Duodenal mucosa (tissue), 2 donors: ENCODE data around the gene ATG14.

Experiments used
- H3K27ac ChIP-seq: one replicate; pipeline ENCODE4 v1.7.0; 2013; ENCODE audit warnings: low read depth, low read length
- H3K27me3 ChIP-seq, 2 donors: one replicate each; pipeline ENCODE4 v1.7.0; 2013; ENCODE audit warnings: low read length in 2 of 2, control low read depth in 1 of 2; ENCODE audit not compliant: insufficient read depth in 2 of 2, control insufficient read depth in 1 of 2
- H3K36me3 ChIP-seq, 2 donors: one replicate each; pipeline ENCODE4 v1.7.0; 2013; ENCODE audit warnings: low read length in 2 of 2, control low read depth in 1 of 2; ENCODE audit not compliant: insufficient read depth in 2 of 2, control insufficient read depth in 1 of 2
- H3K4me1 ChIP-seq, 2 donors: one replicate each; pipeline ENCODE4 v1.7.0; 2013; ENCODE audit warnings: low read length in 2 of 2, control low read depth in 1 of 2; ENCODE audit not compliant: insufficient read depth in 2 of 2, control insufficient read depth in 1 of 2
- H3K4me3 ChIP-seq, 2 donors: one replicate each; pipeline ENCODE4 v1.7.0; 2013; ENCODE audit warnings: low read length in 2 of 2, low read depth in 1 of 2
- H3K9ac ChIP-seq, 2 donors: one replicate each; pipeline ENCODE4 v1.7.0; 2013; ENCODE audit warnings: low read length in 2 of 2, low read depth in 1 of 2
- H3K9me3 ChIP-seq, 2 donors: one replicate each; pipeline ENCODE4 v1.7.0; 2013; ENCODE audit warnings: low read length in 2 of 2, control low read depth in 1 of 2; ENCODE audit not compliant: control insufficient read depth in 1 of 2

The ATG14 gene

DNA sequence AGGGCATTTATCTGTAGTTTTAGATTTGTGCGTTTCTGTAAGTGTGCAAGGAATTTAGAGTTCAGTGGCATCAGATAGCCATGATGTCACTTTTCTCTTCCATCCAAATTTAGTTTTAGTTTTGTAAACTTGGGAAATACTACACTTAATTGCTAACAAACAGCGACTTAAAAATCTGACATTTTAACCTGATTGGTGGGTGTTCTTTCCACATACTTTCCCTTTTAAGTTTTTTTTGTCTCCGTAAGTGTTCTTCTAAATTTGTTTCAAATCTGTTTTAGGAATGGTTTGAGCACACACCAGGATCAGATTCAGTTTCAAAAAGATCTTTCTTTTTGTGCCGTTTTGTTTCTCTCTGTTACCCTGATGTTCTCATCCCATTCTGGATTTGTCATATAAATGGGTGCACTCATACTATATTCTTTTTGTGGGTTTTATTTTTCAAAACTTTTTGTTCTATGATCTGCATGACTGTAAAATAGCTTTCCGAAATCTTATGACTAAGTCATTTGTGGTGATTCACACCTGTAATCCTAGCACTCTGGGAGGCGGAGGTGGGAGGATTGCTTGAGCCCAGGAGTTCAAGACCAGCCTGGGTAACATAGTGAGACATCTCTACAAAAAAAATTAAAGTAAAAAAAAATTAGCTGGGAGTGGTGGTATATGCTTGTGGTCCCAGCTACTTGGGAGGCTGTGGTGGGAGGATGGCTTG, 81.5 kb downstream of the ATG14 start:
- H3K27me3 ChIP-seq = no peaks in the 10 kb centered on the region
- no peaks in the 10 kb centered on the region for H3K36me3 ChIP-seq
- H3K4me3 ChIP-seq = no peak overlapping the region
- H3K27ac ChIP-seq = no peak overlapping the region
- no peak overlapping the region for H3K9ac ChIP-seq
- H3K9me3 ChIP-seq = no peaks in the 10 kb centered on the region
- peaks cover 29 to 30% of the 10 kb centered on the region in 2 donors for H3K4me1 ChIP-seq

DNA sequence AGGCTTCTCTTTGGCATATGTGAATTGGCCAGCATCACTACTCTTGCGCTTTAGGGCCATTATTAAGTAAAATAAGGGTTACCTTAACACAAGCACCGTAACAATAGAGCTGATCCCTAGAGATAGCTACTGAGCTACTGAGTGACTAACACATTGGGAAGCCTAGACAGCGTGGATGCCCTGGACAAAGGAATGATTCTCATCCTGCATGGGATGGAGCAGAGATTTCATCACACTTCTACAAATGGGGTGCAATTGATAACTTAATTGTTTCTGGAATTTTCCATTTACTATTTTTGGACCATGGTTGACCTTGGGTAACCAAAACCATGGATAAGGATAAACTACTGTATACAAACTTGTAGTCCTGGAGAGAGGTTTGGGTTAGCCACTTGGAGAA, 83.3 kb downstream of the ATG14 start:
- Histone ChIP-seq H3K4me3 (no peak overlapping the region), H3K27me3 (no peaks in the 10 kb centered on the region), H3K9ac (no peak overlapping the region), H3K27ac (no peak overlapping the region), H3K9me3 (no peaks in the 10 kb centered on the region), H3K4me1 (peaks cover 12 to 13% of the 10 kb centered on the region in 2 donors), H3K36me3 (no peaks in the 10 kb centered on the region)

DNA sequence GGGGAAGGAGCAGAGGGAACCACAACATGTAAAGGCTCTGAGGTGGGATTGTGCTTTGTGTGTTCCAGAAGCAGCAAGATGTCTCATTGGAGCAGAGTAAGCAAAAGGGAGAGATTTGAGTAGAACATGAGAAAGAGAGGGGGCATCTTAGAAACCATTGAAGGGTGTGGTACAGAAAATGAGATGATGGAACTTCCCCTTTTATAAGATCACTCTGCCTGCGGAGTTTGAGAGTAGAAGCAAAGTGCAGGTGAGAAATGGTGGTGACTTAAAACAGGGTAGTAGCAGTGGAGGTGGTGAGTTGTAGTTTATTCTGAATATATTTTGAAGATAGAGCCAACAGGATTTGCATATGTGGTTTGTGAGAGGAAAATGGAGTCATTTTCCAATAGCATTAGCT, 84.5 kb downstream of the ATG14 start:
- no peak overlapping the region for H3K4me3 ChIP-seq
- H3K27ac ChIP-seq = no peak overlapping the region
- peaks cover 2% of the 10 kb centered on the region in 2 donors for H3K4me1 ChIP-seq
- H3K27me3 ChIP-seq = no peaks in the 10 kb centered on the region
- no peaks in the 10 kb centered on the region for H3K36me3 ChIP-seq
- no peaks in the 10 kb centered on the region for H3K9me3 ChIP-seq
- H3K9ac ChIP-seq = no peak overlapping the region

DNA sequence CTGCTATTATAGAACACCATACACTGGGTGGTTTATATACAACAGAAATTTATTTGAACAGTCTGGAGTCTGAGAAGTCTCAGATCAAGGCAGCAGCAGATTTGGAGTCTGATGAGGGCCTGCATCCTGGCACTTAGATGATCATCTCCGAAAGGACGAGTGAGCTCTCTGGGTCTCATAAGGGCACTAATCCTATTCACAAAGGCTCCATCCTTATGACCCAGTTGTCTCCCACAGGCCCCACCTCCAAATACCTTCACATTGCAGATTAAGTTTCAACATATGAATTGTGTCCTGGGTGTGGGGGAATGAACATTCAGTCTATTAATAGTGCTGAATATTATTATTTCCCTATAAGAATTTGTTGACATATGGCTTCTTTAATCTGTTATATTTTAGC, 86.8 kb downstream of the ATG14 start:
- no peaks in the 10 kb centered on the region for H3K4me1 ChIP-seq
- H3K4me3 ChIP-seq = no peak overlapping the region
- H3K9me3 ChIP-seq = no peaks in the 10 kb centered on the region
- H3K9ac ChIP-seq = no peak overlapping the region
- H3K36me3 ChIP-seq = no peaks in the 10 kb centered on the region
- H3K27me3 ChIP-seq = no peaks in the 10 kb centered on the region
- no peak overlapping the region for H3K27ac ChIP-seq

- no peaks in the 10 kb centered on the region for H3K36me3 ChIP-seq
- H3K4me1 ChIP-seq = no peaks in the 10 kb centered on the region
- H3K27me3 ChIP-seq = no peaks in the 10 kb centered on the region
- H3K9me3 ChIP-seq = no peaks in the 10 kb centered on the region
- H3K4me3 ChIP-seq = no peak overlapping the region
- no peak overlapping the region for H3K27ac ChIP-seq
- no peak overlapping the region for H3K9ac ChIP-seq
These were observed 87.7 kb downstream of the ATG14 start for GRCh38 chr14:55323910-55324309.

- Histone ChIP-seq H3K4me3 (no peak overlapping the region), H3K4me1 (peaks cover 6 to 17% of the 10 kb centered on the region in 2 donors), H3K36me3 (peaks cover under 1 to 3% of the 10 kb centered on the region in 2 donors), H3K9me3 (no peaks in the 10 kb centered on the region), H3K27me3 (no peaks in the 10 kb centered on the region), H3K27ac (no peak overlapping the region), H3K9ac (no peak overlapping the region)
These were observed 92.9 kb downstream of the ATG14 start for GRCh38 chr14:55318694-55319093.

GRCh38 chr14:55317542-55318306, 93.9 kb downstream of the ATG14 start:
- Histone ChIP-seq H3K9me3 (peaks cover 5 to 6% of the 10 kb centered on the region in 2 donors), H3K4me3 (no peak overlapping the region), H3K9ac (no peak overlapping the region), H3K36me3 (peaks cover 3 to 7% of the 10 kb centered on the region in 2 donors), H3K27ac (peak overlapping the region; percentile 27), H3K27me3 (no peaks in the 10 kb centered on the region), H3K4me1 (peaks cover 6 to 17% of the 10 kb centered on the region in 2 donors)

GRCh38 chr14:55316564-55316963, 95.1 kb downstream of the ATG14 start:
- Histone ChIP-seq H3K9ac (no peak overlapping the region), H3K4me3 (no peak overlapping the region)

More at GRCh38 chr14:55316564-55316963, 95.1 kb downstream of the ATG14 start:
- peaks cover 3 to 7% of the 10 kb centered on the region in 2 donors for H3K36me3 ChIP-seq
- peaks cover 7 to 13% of the 10 kb centered on the region in 2 donors for H3K9me3 ChIP-seq
- H3K27ac ChIP-seq = peak overlapping the region; percentile 0
- no peaks in the 10 kb centered on the region for H3K27me3 ChIP-seq
- peaks cover 6 to 17% of the 10 kb centered on the region in 2 donors for H3K4me1 ChIP-seq
